Inflammatory macrophage treated with lipopolysaccharide for 1 hour (primary cell): Measurements from ENCODE around the gene NXPH1.

Source experiments
- DNase-seq, 2 donors: peaks; one replicate each; pipeline ENCODE4 v3.0.0-alpha.2; 2020 to 2022

Gene NXPH1

DNA sequence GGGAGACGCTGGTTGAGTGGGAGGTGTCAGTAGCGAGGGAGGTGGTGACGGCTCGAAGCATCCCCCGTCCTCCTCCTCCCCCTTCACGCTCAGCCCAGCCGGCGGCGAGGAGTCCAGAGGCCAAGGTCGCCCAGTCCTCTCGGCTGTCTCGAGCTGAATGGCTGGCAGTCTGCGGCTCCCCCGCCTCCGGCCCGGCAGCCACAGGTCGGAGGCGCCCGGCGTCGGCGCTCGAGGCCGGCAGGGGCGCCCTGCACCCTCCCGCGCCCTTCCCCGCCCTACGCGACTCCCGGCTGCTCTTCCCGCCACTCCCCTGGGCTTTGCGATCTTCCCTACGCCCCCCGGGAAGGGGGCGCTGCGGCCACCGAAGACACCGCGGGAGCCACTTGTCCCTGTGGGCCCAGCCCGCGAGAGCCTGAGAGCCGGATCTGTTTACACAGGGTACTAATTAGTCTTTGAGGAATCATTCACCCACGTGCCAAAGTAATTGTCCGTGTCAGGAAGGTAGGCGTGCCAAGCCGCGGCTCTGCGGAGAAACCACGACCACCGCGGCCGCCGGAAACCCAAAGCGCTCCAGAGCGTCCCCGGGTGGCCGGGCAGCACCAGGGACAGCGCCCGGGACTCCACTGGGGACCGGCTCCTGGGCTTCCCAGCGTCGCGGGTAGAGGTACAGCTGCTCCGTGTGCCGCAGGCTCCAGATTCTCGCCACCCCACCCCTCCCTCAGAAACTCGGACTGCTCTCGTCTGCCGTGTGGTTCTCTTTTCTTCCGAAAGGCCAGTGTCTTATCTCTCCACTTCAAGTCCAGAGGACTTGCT is at the start of gene NXPH1:
Gene NXPH1, plus strand, starts transcription at position 133 of the 813 bp plus-strand sequence.
- DNase-seq = no peak

DNA sequence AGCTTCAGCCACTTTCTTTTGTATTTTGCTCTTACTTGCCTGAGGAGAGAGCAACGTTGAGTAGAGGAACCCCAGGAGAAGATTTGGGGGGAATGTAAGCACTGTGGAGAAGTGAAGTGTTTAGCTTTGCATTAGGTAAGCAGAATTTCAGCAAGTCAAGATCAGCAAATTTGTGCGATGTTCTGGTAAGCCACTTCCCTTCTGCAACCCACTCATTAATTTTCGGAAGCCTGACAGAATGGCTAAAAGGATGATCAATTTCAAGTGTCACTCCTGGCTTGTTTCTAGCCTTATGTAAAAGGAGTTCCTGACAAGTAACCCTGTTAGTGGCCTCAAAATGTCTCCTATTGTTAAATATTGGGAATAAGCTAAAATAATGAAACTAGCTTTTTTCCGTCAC is 48.5 kb upstream of the NXPH1 start:
- no peak for DNase-seq

DNA sequence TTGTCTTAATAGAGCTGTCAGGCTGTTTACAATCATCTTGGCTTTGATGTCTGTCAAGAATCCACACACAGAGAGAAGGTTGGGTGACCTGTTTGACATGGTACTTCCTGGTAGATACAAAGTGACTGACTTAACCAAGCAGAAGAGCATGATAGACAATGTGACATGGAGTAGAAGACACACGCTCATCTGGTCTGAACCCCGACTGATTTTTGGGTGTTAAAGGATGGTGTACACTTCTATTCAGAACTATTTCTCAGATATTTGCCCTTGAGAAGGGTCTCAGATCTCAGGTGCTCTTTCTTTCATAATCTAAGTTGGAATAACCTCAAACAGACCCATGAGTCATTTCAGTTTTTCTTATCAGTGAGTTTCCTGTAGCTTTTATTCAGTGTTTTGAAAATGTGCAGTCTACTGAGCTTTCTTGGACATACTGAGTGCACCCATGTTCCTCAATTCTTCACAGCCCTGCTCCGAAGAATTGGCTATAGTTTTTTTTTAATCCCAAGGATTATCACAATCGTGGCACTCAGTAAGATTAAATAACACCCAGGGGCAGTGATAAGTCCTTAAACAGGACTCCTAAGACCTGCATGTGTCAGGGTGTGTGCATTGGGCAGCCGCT is 46.4 kb upstream of the NXPH1 start:
- no peak for DNase-seq

DNA sequence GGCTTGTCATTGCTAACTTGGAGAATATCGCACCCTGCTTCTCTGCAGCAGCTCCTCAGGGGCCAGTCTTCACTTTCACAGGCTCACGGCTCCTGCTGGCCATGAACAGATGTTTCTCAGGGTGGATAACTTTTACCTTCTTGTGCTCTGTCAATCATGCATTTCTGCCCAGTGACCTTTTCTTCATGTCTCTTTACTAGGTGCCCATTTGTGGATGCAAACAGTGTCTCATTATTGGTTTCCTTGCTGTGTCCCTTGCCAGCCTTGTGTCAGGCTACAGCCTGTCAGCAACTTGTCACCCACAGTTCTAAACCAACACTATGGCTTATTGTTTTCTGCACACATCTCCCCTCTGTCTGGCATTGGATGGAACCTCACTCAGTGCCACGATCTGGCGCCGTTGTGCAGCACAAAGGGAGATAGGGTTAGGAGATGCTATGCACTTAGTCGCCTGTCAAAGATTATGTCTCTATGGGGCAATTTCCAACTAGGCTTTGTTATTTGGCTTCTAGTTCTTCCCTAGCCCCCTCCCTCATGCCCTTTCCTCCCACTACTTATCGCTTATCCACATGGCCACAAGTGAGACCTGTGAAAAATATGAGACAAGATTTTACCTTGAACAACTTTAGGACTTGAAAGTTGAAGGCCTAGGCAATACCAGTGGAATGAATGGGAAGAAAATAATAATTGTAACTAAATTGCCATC is 45.7 kb upstream of the NXPH1 start:
- DNase-seq = no peak

DNA sequence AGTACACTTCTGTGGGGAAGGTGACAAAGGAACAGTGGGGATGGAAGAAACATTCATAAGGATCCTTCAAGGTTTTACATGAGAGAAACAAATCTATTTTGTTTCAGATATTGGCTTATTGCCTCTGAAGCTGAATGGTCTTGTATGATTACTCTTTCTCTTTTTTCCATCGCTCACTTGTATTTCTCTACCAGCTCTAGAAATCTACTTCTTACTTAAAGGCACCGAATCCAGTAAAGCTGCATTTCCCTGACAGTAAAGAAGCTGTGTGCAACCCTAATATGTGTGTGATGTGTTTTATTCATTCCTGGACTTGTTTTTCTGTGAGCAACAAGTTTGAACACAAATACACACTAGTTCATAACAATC is 45.2 kb upstream of the NXPH1 start:
- DNase-seq = no peak

DNA sequence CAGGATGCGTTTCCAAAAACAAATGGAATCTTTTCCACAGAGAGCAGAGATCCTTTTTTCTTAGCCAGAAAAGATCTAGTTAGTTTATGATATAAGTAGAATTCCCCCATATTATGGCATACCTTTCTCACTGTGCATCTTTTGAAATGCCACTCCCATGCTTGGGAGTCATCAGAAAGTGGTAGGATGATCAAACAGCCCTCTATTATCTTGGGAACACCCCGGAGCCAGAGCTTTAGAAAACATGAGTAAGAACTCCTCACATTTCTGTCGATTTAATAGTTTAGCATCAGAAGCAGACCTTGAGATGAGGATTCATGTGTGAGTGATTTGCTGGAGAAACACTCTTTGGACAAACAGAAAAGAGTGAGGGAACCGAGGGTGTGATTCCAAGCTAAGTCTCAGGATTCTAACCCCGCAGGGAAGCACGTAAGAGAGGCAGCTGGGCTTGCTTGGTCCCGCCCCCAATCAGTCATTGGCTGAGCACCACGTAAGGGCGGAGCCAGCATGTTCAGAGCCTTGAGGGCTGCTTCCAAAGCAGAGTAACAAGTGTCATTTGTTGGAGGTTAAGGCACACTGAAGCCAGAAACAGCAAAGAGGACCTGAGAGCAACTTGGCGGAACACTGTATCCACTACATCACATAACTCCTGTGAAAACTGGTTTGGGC is 43.7 kb upstream of the NXPH1 start:
- no peak for DNase-seq

DNA sequence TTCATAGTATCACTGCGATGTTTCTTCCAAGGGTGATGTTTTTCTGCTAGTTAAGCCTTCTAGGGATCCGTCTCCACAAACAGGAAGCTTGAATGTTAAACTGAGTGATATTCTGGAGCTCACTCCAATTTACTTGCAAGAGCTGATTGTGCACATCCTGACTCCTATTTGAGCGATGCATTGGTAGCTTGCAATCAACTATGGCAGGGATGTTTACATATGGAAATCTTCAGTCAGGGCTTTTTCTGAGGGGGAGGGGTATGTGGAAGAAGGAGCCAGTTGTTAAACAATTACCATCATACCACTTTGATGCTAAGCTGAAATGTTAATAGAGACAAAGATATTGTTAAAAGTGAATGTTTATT is 43.2 kb upstream of the NXPH1 start:
- DNase-seq = no peak

DNA sequence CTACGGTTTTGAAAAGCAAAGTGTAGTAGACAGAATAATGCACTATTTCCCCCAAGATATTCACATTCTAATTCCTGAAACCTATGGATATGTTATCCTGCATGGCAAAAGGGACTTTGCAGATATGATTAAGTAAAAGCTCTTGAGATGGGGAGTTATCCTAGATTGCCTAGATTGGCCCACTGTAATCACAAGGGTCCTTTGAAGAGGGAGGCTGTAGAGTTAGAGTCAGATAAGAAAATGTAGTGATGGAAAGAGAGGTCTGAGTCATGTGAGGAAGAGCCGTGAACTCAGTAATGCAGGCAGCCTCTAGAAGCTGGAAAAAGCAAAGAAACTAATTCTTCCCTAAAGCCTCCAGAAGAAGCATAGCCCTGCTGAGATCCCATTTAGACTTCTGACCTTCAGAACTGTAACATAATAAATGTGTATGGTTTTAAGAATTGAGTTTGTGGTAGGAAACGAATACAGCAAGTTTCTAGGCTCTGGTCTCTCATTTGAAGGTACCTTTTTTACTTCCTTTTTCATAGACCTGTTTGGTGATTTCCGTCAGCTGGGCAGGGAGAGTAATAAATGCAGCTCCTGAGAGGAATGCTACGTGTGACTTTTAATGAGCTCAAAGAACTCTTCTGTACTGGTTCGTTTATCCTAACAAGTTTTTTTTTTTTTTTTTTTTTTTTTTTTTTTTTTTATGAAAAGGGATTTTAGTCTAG is 41.9 kb upstream of the NXPH1 start:
- DNase-seq = no peak

DNA sequence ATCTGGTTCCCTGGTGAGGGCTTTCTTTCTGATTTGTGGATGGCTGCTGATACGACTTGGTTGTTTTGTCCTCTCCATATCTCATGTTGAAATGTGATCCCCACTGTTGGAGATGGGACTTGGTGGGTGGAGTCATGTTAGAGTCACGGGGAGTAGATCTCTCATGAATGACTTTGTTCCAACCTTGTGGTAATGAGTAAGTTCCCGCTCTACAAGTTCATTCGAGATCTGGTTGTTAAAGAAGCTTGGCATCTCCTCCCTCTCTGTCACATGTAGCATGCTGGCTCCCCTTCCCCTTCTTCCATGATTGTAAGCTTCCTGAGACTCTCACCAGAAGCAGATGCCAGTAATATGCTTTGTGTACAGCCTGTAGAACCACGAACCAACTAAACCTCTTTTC is 37.1 kb upstream of the NXPH1 start:
- DNase-seq = no peak

DNA sequence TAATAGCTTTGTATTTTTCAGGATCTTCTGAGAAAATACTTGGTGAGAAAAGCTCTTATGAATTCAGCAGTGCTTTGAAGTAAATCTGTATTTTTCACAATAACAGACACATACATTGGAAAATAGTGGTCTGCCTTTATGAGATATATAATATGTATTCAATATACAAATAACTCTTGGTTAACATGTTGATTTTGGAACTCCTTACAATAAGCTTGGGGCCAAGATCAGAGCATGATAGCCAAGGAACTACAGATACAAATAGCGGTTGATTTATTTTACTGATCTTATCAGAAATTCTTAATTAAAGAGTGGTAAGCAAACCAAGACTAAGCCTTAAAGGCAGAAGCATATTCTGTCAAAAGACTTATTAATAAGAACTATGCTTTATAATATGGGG is 24.5 kb upstream of the NXPH1 start:
- DNase-seq = no peak

DNA sequence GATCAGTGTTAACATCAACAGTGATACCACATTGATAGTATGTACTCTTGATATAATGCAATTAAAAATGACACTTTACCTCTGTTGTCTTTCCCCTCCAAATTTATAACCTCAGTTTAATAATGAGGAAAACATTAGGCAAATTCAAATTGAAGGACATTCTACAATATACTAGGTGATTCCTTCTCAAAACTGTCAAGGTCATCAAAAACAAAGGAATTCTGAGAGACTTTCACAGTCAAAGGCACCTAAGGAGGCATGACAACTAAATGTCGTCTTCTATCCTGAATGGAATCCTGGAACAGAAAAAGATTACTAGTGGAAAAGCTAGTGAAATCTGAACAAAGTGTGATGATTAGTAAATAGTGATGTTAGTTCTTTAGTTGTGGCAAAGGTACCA is 22.3 kb upstream of the NXPH1 start:
- DNase-seq = no peak

DNA sequence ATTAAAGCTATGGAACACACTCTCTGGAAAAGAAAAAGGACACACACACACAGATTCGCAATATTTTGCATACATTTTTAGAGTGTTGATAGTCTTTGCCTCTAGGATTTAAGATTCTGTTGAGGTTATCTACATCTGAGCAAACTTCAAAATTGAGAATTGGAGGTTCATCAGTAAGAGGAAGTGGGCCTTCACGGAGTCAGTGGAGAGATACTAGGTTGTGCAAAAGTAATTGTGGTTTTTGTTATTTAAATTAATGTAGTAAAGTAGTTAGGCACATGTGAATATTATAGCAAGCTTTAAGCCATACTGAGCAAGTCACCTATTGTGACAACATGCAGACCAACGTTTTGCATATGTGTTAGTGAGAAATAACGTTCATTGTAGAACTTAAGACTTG is 19.8 kb upstream of the NXPH1 start:
- DNase-seq = no peak

DNA sequence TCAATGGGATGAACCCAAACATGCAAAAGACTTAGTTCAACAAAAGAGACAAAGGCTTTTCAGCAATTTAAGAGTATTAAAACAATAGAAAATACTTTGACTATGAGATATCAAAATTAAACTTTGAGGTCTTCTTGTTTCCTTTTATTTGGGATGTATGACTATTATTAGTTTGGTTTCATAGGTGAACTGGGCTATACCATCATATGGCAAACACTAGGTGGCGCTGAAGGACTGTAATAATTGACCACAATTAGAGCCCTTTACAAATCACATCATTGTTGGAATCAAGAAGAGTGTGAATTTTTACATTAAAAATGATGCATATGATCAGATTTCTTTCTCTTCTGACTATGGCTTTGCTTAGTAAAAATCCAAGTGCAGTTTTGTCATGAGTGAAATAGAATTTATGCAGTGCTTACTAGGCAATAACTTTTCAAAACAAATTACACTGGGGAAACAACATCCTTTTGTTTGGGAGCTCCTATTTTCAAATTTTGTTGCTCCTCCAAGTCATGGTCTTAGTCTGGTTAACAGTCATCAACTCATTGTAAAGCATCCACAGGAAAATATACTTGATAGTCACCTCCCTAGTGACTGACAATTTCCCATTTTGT is 14.7 kb upstream of the NXPH1 start:
- peak; percentile 14 to 78 for DNase-seq

DNA sequence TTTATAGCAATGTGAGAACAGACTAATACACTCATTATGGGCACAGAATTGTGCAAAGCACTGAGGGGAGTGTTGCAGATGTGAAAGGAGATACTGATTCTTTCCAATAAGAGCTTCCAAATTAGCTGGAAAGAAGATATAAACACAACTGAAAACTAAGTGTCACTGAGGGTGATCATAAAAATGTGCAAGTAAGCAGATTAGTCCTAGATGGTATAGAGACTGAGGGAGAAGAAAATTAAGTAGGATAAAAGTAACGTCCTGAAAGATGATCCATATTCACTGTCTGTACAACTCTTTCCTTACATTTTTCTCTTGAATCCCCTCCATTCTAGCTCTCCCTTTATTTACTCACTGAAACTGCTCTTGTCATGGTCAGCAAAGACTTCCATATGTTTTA is 11.2 kb upstream of the NXPH1 start:
- no peak for DNase-seq

DNA sequence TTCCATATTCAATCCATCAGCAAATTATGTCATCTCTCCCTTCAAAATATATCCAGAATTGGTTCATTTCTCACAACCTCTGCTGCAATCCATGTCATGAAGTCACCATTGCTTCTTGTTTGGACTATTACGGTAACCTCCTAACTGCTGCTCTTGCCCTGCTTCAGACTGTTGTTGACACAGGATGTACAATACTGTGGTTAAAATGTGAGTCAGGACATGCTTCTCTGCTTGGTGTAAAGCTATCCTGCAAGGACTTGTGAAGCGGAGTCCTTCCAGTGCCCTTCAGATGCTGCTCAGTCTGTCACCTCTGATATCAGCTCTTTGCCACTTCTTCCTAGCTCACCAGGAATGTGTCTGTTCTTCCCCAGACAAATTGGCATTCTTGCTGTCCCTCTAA is 10.4 kb upstream of the NXPH1 start:
- DNase-seq = no peak

DNA sequence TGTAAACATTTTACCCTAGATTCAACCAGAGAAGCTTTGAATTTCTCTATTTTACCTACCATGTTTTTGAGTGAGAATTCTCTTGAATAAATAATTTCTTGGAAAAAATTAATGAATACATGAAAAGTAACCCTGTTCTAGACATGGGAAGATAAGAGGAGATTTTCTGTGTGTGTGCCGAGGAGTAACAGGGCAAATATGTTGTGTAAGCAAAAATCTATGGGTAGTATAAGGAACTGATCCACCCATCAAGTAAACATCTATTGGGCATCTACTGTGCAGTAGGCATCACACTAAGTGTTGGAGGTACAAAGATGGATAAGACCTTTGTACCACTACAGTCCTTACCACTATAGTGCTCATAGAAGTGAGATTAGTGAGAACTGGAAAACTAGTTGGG is 8.2 kb upstream of the NXPH1 start:
- DNase-seq = no peak

DNA sequence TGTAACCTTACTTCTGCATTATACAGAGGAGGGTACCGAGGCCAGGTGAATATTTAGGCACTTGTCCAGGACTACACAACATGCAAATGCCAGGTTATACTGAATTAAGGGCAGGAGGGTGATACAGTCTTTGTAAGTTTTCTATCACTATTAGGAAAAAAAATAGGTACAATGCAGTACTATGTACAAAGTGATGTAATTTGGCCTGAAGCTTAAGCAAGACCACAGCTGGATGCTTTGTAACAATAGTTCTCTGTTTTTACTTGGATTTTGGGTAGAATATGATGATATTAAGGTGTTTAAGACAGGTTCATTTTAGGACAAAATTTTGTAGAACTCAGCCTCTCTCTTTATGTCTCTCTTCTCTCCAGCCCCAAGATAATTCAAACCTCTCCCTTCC is 2.8 kb upstream of the NXPH1 start:
- no peak for DNase-seq

DNA sequence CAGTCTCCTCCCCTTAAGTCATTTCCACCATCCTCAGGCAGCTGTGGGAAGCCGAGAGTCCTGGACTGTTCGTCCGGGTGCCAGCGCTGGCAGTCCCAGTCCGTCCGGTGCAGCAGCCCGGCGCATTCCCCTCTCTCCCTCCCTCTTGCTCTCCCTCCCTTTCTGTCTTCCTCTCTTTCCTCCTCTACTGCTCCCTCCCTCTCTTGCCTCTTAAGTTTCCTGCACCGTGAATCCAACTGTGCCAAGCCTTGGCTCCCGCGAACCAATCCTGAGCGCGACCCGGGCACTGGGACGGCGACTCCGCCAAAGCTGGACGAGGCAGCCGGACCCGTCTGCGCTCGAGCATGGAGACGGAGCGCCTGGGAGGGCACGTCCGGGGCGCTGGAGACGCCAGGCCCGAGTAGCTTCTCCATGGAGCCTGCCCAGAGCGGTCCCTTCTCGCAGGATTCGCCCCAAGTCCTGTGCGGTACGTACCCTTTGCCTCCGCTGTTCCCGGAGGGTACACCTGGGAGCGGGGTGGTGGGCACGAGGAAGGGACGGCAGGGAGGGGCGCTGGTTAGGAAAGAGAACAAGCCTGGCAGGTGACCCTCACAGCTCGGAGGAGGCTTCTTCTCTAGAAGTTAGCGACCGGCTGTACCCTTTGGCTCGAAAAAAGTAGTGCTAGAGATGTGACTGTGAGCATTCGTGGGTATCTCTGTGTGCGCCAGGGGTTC is 1.0 kb downstream of the NXPH1 start:
- DNase-seq = no peak

DNA sequence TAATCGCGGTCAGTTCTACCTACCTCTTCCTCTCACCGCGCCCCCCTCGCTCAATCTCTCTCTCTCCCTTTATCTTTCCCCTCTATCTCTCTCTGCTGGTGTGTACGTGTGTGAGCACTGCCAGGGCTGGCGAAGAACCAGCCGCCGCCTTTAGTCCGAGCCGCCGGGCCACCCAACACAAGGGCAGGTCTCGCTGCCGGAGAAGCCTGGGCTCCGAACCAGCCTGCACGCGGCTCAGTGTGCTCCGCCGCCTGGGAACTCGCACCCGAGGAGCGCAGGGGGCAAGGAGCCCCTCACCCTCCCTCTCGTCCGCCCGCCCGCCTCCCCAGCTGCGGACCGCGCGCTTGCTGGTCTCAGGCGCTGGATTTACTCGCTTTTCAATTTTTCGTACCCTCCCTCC is 1.7 kb downstream of the NXPH1 start:
- DNase-seq = no peak

DNA sequence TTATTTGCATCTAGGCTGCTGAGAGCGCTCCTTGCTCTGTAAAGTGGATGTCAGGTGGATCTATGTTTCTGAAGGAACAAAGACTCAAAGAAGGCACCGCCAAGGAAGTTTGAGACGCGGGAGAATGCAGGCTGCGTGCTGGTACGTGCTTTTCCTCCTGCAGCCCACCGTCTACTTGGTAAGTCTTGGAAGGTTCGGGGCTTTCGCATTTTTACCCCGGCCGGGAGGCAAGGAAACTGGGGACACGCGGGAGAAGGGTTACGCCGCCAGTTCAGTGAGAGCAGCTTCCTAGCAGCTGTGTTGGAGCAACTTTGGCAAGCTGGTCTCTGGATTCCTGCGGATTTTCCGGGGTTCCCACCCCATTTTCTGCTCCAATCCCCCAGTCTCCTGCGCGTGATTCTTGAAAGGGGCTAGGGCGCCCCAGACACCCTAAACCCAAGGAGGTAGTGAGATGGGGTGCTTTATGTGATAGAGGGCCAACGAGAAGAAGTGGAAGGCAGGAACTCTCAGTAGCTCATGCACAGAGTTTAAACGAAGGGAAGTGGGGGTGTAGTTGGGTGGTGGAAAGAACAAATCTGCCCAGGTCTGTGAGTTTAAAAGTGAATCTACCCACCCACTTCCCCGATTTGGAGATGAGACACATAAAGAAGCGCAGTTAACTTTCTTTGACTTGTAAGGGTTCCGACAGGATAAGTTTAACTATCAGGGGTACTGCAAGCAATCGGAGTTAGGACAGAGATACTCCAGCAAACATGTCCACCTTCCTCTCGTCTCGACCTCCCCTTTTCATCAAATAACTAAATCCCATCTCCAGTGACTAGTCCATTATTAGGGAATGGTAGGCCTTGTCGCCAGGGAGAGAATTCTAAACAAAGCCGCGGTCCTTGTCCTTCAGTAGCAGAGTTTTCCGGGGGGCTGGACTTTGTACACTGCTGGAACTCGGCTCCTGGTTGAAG is 2.5 kb downstream of the NXPH1 start:
- DNase-seq = no peak

DNA sequence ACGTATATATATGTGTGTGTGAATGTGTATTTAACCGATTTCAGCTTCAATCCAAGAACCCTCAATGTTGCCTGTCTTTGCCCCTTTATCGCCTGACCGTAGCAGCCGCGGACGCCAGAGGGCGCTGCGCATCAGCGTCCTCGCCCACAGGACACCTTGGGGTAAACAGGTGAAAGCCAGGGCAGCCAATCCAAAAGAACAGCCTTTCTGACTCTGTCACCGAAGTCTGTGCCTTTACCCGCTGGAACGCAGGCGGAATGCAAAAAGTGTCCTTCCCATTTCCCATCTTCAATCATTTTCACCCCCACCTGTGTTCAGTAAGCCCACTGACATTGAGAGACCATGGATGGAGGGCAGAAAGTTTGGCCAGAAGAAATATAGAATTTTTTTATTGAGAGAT is 3.6 kb downstream of the NXPH1 start:
- DNase-seq = peak in 1 of 2 donors; percentile 3
